CD4-positive, alpha-beta T cell treated with Interleukin-4 for 1 hour (primary cell): ENCODE measurements around the gene SIGLEC9.

ENCODE experiments used
- DNase-seq, 2 donors: peaks; one replicate each; pipeline ENCODE4 v3.0.0-alpha.2; 2020 to 2022

Gene SIGLEC9

DNA sequence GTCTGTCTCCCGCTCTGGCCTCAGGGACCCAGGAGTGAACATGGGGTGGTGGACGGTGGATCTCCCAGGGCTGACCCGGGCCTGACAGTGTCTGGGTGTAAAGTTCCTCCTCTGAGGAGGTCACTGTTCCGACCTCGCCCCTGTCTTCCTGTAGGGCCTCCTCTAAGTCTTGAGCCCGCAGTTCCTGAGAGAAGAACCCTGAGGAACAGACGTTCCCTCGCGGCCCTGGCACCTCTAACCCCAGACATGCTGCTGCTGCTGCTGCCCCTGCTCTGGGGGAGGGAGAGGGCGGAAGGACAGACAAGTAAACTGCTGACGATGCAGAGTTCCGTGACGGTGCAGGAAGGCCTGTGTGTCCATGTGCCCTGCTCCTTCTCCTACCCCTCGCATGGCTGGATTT lies at the start of gene SIGLEC9:
Gene SIGLEC9 (plus strand): TSS at position 178 of the 400 bp plus-strand sequence. CDS start 69 bp downstream, at position 247.
- DNase-seq, result peak in 1 of 2 donors; percentile 54

GRCh38 chr19:51075998-51076397 lies 48.7 kb upstream of the SIGLEC9 start:
- no peak for DNase-seq

GRCh38 chr19:51076631-51077213 lies 48.0 kb upstream of the SIGLEC9 start:
- DNase-seq, result no peak

DNA sequence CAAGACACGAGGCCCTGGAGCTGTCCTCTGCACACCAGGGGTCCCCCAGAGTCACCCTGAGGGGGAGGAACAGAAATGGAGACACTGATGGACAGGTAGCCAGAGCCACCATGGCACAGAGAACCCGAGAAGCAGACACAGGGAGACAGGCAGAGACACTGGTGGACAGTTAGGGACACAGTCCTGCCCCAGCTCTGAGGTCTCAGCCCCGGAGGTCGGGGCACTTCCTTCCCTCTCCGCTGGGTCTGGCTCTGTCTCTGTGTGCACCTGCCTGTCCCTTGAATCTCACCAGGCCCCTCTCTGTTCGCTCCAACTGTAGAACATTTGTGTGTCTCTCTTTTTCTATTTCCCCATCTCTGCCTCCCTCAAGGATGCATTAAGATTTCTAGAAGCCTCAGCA lies 46.6 kb upstream of the SIGLEC9 start:
- no peak for DNase-seq

DNA sequence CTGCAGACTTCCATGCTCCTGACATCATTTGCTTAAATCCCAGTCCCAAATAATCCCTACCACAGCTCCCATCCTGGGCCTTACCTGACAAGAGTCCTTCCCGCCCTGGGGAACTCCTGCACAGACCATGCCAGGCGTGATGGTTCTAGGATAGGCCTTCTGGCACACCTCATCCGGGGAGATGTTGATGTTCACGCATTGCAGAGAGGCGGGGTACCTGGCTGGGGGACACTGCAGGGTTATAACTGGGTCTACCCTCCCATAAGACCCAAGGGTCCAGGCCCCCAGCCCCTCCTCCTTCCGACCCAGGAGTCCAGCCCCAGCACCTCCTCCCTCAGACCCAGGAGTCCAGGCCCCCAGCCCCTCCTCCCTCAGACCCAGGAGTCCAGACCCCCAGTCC lies 46.0 kb upstream of the SIGLEC9 start:
- DNase-seq, result no peak

DNA sequence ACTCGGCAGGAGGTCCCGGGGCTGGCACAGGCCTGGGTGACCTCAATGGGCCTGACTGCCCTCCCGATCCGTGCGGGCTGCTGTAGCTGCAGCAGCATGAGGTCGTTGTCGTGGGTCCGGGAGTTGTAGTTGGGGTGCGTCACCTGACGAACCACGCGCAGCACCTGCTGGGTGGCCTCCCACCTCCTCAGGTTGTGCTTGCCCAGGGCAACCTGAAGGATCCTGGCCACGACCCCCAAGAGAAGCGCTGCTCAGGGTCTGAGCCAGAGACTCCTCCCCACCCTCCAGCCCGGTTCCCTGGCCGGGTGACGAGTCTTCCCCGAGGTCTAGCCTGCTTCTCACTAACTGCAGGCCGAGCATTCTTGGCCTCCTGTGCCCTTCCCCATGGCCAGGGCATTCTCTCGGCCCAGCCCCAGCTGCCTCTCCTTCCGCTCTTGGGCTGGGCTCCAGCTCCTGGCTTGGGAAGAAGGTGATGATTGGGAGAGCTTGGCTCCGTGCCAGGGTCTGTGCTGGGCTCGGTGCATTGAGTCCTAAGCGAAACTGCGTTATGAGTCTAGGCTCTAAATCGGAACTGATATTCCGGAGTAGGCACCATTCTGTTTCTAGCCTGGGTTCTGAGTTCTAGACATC lies 45.1 kb upstream of the SIGLEC9 start:
- DNase-seq, result no peak

DNA sequence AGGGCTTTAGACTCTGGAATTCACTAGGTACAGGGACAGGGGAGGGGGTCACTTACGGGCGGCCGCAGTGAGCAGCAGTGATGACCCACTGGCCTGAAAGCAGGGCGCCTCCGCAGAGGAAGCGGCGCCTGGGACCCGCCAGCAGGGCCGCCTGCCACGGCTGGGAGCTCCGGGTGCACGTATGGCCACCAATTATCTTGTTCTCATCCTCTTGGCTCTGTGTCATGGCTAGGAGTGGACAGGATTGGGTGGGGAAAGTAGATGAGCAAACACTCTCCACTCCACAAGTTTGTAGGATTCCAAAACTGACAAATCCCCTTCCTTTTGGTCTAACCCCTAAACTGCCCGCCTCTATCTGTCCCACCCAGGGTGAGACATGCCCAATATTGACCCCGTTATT lies 43.2 kb upstream of the SIGLEC9 start:
- DNase-seq, result no peak

DNA sequence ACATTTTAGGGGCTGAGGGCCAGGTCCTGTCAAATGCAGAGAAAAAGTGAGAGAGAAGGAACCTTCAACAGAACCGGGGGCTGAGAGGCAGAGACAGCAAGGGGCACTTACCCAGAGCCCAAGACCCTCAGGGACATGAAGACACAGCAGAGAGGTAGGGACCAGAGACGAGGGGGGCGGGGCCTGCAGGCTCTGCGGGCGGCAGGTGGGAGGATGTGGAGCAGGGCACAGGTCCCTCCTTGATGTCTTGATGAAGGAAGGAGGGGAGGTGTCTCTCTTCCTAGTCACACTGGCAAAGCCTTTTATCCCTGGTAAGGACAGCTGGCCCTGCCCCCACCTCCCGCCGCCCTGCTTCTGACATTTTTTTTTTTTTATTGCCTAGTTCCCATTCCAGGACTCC lies 42.1 kb upstream of the SIGLEC9 start, which contains the start of gene KLK14:
Gene KLK14 (minus strand): TSS at position 277 of the 400 bp plus-strand sequence. CDS start 273 bp downstream, at position 4.
- no peak for DNase-seq

DNA sequence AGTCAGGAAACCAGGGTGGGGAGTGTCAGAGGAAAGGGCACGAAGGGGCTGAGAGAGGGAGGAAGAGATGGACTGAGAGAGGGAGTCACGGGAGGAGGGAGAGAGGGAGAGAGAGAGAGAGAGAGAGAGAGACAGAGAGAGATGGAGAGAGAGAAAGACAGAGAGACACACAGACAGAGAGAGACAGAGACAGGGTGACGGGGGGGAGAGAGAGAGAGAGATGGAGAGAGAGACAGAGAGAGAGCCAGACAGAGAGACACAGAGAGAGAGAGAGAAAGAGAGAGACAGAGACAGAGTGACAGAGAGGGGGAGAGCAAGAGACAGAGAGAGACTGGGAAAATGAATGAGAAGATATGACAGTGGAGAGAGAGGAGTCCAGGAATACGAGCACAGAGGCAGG lies 41.5 kb upstream of the SIGLEC9 start:
- DNase-seq, result no peak

- no peak for DNase-seq
Observed at GRCh38 chr19:51083783-51084182, 40.9 kb upstream of the SIGLEC9 start.

- DNase-seq, result no peak
Observed at GRCh38 chr19:51084505-51084904, 40.2 kb upstream of the SIGLEC9 start.

DNA sequence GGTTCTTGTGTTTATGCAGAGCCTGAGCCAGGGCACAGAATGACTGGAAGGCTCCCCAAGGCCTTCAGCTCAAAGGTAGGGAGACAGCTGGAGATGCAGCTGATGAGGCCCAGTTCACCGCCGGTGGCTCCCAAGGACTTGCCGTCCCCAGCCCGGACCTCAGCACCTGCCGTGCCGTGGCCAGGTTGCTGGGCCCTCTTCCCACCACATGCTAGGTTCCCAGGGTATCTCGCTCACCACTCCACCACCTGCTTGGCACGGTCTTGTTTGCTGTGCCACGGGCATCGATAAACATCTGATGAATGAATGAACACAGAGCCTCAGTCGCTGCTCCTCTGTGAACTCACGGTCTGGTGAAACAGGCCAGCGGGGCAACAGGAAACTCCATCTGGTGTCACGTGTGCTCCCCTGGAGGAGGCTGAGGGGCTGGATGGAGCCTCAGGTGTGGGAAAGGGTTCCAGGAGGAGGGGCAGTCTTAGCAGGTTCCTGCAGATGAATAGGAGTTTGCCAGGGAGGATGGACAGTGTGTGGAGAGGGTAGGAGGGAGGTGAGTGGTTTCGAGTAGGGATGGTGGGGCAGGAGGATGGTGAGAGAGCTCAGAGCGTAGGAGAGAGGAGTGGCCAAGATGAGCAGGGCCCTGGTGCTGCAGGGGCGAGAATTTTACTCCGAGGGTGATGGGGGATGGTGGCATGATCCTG lies 38.4 kb upstream of the SIGLEC9 start:
- DNase-seq, result no peak

DNA sequence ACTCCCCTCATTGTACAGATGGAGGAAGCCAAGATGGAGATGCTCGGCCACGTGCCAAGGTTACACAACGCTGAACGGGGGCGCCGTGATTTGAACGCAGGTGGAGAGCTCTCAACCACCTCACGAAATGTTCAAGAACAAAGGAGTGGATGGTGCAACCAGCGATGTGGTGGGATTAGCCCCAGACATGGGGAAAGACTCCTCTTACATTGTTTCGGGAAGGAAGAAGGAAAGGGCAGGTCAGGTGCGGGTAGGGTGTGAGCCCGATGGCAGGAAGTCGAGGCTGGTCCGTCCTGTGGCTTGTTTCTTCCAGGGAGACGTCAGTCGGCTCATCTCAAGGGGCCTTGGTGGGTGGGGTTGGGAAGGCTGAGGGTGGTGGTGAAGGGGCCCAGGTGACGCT lies 34.9 kb upstream of the SIGLEC9 start:
- no peak for DNase-seq

DNA sequence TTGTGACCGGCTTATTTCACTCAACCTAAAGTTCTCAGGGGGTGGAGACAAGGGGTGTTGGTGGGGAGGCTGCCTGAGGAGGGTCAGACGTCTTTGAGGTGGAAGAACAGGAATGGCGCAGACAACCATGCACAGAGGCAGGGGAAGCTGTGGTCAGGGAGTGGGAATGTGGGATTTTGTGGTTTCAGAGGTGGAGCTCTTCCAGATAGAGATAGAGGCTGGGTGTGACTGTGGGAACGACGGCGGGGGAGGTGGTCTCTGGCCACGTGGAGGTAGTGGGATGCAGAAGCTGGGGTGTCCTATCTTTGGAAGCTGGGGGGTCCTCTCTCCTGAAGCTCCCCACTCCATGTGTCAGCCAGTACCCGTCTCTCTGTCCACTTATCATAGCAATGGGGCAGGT lies 34.2 kb upstream of the SIGLEC9 start:
- DNase-seq, result no peak

- DNase-seq, result no peak
Observed at GRCh38 chr19:51091126-51091525, 33.6 kb upstream of the SIGLEC9 start.

GRCh38 chr19:51091895-51092873 lies 32.5 kb upstream of the SIGLEC9 start:
- DNase-seq, result no peak

- no peak for DNase-seq
Observed at GRCh38 chr19:51093101-51093500, 31.6 kb upstream of the SIGLEC9 start.

DNA sequence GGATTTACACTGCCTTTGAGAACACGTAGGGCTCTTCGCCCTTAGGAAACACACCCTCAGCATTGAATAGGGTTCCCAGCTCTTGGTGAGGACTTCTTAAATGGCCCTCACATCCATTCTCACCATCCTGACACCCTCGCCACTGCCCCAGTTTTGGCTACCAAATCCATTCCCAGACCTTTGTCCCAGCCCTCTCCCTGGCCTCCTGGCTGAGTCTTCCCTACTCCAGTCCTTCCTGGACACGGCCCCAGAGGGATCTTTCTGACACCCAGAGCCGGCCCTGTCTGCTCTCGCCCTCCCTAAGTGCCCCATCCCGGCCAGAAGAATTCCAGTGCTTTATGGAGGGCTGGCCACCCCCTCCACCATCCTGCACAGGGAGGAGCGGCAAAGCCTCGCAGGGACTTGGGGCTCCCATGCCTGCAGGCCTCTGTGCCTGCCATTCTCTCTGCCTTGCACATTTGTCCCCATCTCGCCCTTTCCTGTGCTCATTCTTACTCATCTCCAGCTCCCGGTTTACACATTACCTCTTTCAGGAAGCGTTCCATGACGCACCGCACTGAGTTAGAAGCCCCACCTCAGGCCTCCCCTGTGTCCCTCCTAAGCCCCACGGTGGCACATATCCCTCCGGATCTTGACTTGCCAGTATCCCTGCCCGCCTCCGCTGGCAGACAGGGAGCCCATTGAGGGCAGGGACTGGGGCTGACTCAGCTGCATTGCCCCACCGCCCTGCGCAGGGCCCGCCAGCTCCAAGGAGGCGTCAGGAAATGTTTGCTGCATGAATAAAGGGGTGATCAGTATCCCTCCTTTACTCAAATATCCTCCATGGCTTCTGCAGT lies 31.0 kb upstream of the SIGLEC9 start:
- no peak for DNase-seq

DNA sequence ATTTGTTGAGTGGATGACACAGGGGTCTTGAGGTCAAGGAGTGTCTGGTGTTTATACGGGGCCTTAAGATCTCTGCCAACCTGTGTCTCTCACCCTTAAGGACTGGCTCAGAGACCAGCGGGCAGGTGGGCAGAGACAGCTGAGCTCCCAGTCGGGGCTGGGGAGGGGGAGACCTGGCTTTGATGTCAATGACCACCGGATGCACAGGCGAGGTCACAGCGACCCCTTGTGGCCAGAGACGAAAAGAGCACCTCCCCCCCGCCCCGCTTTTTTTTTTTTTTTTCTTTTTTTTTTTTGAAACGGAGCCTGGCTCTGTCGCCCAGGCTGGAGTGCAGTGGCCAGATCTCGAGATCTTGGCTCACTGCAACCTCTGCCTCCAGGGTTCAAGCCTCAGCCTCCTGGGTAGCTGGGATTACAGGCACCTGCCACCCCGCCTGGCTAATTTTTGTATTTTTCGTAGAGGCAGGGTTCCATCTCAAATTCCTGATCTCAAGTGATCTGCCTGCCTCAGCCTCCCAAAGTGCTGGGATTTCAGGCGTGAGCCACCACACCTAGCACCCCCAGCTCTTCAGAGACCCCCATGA lies 29.9 kb upstream of the SIGLEC9 start:
- DNase-seq, result peak; percentile 23 to 29

GRCh38 chr19:51096473-51097165 lies 28.1 kb upstream of the SIGLEC9 start:
- DNase-seq, result peak in 1 of 2 donors; percentile 9

DNA sequence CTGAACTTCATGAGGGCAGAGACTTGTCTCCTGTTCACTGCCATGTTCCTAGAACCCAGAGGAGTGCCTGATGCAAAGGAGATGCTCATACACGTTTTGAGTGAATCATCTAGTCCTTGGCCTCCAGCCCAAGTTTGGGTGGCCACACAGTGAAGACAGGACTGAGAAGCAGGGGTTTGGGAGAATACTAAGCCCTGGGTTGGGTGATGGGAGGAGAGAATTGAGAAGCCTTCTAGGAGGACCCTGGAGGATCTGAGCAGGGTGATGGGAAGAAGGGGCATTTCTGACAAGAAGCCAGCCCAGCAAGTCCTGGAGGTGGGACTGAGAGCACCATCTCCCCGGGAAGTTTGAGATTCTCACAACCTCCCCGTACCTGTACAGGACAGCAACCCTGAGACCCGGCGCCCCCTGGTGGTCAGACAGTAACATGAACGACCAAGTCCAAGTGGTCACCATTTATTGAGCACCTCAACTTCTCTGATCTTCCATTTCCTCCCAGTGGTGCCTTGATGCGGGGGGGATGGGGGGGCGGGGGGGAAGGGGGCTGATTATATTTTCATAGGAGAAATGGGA lies 27.5 kb upstream of the SIGLEC9 start:
- peak; percentile 64 to 66 for DNase-seq
